K562 (cell line): ENCODE results near the gene PDIA5.

Experiments used
- EZH2 ChIP-seq: IDR thresholded peaks from 2 replicates; pipeline ENCODE4 v1.6.1; 2012; ENCODE audit warnings: low read depth, mild to moderate bottlenecking, inconsistent platforms, low read length, borderline replicate concordance
- HCFC1 ChIP-seq: IDR thresholded peaks from 2 replicates; pipeline ENCODE4 v1.6.1; 2012; ENCODE audit warnings: low read depth, low read length, improper control_type of control experiment
- MAFK ChIP-seq: IDR thresholded peaks from 2 replicates; pipeline ENCODE4 v1.6.1; 2011; ENCODE audit warnings: low read length, improper control_type of control experiment
- MEF2D ChIP-seq: conservative IDR thresholded peaks from 2 replicates; pipeline ENCODE4 v1.6.1; 2016; ENCODE audit warnings: low read depth, missing genetic modification characterization, missing compliant biosample characterization
- RAD51 ChIP-seq: fragments of 450-650 bp; IDR thresholded peaks from 2 replicates; pipeline ENCODE4 v1.7.1; 2016; ENCODE audit warnings: low read depth, mild to moderate bottlenecking, borderline replicate concordance
- SRF ChIP-seq, 2 experiments: fragments of 250-450, 450-650 bp in 1 of 2; sonication (Bioruptor Pico) in 1 of 2; sonication (generic) in 1 of 2; formaldehyde crosslinking; IDR thresholded peaks; 2 replicates each; pipeline versions ENCODE4 v1.5.0 to v1.5.1; 2020 to 2022; ENCODE audit warnings: mild to moderate bottlenecking in 1 of 2, missing genetic modification reagents in 1 of 2
- ZNF175 ChIP-seq: fragments of 200-800 bp; sonication (Bioruptor generic); IDR thresholded peaks from 2 replicates; pipeline ENCODE4 v1.6.1; 2016; ENCODE audit warnings: low read depth, mild to moderate bottlenecking, missing genetic modification characterization, missing compliant biosample characterization
- TF ChIP-seq, protein P1 (sequence below), 2 experiments: fragments of 450-650 bp; formaldehyde crosslinking in 1 of 2; IDR thresholded peaks; 2 replicates each; pipeline versions ENCODE4 v1.4.0 to v1.6.1; 2014 to 2020; ENCODE audit warnings: mild to moderate bottlenecking in 2 of 2, borderline replicate concordance in 1 of 2, low read depth in 1 of 2
- TF ChIP-seq, protein P2 (sequence below), 3 experiments: IDR thresholded peaks in 2 of 3; conservative IDR thresholded peaks in 1 of 3; 2 replicates each; pipeline ENCODE4 v1.5.1; 2011 to 2012; ENCODE audit warnings: low read length in 3 of 3, mild to moderate bottlenecking in 3 of 3, control low read depth in 2 of 3, improper control_type of control experiment in 1 of 3, inconsistent platforms in 1 of 3, low read depth in 1 of 3, mixed read lengths in 1 of 3, moderate library complexity in 1 of 3; ENCODE audit not compliant: insufficient read depth in 2 of 3
- TF ChIP-seq, protein P3 (sequence below): sonication (generic); formaldehyde crosslinking; IDR thresholded peaks from 2 replicates; pipeline ENCODE4 v1.8.1; 2023; ENCODE audit warnings: mild to moderate bottlenecking, missing genetic modification reagents

DNA sequence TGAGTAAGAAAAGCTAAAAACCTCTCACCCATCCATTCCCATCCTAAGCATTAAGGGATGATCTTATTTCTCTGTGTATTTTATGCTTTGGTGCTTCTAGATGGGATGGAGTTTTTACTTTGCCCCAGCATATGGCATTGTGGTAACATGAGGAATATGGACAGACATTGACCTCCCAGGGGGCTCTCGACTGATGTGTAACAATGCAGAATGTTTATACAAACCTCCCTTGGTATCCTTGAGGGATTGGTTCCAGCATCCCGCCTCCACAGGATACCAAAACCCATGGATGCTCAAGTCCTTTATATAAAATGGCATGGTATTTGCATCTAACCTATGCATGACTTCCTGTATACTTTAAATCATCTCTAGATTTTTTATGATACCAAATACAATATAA is 21.6 kb downstream of the PDIA5 start:
- no peak for TF ChIP-seq MAFK
- TF ChIP-seq, protein P1, sequence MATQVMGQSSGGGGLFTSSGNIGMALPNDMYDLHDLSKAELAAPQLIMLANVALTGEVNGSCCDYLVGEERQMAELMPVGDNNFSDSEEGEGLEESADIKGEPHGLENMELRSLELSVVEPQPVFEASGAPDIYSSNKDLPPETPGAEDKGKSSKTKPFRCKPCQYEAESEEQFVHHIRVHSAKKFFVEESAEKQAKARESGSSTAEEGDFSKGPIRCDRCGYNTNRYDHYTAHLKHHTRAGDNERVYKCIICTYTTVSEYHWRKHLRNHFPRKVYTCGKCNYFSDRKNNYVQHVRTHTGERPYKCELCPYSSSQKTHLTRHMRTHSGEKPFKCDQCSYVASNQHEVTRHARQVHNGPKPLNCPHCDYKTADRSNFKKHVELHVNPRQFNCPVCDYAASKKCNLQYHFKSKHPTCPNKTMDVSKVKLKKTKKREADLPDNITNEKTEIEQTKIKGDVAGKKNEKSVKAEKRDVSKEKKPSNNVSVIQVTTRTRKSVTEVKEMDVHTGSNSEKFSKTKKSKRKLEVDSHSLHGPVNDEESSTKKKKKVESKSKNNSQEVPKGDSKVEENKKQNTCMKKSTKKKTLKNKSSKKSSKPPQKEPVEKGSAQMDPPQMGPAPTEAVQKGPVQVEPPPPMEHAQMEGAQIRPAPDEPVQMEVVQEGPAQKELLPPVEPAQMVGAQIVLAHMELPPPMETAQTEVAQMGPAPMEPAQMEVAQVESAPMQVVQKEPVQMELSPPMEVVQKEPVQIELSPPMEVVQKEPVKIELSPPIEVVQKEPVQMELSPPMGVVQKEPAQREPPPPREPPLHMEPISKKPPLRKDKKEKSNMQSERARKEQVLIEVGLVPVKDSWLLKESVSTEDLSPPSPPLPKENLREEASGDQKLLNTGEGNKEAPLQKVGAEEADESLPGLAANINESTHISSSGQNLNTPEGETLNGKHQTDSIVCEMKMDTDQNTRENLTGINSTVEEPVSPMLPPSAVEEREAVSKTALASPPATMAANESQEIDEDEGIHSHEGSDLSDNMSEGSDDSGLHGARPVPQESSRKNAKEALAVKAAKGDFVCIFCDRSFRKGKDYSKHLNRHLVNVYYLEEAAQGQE (IDR thresholded peaks at IDR 0.05; ENCODE audit: borderline replicate concordance) = no peak
- TF ChIP-seq, protein P1 (CRISPR knock-in tag; IDR thresholded peaks at IDR 0.05; ENCODE audit: low read depth) = no peak
- no peak for TF ChIP-seq RAD51
- TF ChIP-seq, protein P2, sequence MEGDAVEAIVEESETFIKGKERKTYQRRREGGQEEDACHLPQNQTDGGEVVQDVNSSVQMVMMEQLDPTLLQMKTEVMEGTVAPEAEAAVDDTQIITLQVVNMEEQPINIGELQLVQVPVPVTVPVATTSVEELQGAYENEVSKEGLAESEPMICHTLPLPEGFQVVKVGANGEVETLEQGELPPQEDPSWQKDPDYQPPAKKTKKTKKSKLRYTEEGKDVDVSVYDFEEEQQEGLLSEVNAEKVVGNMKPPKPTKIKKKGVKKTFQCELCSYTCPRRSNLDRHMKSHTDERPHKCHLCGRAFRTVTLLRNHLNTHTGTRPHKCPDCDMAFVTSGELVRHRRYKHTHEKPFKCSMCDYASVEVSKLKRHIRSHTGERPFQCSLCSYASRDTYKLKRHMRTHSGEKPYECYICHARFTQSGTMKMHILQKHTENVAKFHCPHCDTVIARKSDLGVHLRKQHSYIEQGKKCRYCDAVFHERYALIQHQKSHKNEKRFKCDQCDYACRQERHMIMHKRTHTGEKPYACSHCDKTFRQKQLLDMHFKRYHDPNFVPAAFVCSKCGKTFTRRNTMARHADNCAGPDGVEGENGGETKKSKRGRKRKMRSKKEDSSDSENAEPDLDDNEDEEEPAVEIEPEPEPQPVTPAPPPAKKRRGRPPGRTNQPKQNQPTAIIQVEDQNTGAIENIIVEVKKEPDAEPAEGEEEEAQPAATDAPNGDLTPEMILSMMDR (IDR thresholded peaks at IDR 0.05 in 2 of 3, conservative IDR thresholded peaks at IDR 0.05 in 1 of 3; ENCODE audit: insufficient read depth in 2 of 3, low read depth in 1 of 3, low read length in 3 of 3) = no peak
- TF ChIP-seq HCFC1 = no peak
- TF ChIP-seq ZNF175 (CRISPR knock-in tag) = no peak
- TF ChIP-seq EZH2 = no peak
- no peak for TF ChIP-seq MEF2D (tag)
- no peak for TF ChIP-seq SRF (CRISPR knock-in tag; IDR thresholded peaks at IDR 0.05)
- TF ChIP-seq, protein P3, sequence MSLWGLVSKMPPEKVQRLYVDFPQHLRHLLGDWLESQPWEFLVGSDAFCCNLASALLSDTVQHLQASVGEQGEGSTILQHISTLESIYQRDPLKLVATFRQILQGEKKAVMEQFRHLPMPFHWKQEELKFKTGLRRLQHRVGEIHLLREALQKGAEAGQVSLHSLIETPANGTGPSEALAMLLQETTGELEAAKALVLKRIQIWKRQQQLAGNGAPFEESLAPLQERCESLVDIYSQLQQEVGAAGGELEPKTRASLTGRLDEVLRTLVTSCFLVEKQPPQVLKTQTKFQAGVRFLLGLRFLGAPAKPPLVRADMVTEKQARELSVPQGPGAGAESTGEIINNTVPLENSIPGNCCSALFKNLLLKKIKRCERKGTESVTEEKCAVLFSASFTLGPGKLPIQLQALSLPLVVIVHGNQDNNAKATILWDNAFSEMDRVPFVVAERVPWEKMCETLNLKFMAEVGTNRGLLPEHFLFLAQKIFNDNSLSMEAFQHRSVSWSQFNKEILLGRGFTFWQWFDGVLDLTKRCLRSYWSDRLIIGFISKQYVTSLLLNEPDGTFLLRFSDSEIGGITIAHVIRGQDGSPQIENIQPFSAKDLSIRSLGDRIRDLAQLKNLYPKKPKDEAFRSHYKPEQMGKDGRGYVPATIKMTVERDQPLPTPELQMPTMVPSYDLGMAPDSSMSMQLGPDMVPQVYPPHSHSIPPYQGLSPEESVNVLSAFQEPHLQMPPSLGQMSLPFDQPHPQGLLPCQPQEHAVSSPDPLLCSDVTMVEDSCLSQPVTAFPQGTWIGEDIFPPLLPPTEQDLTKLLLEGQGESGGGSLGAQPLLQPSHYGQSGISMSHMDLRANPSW (CRISPR knock-in tag) = no peak
